Measurements from ENCODE around the gene FN1. TPM values are rescaled to one million over a fixed set of nuclear protein-coding genes. Genes with fewer than 3 reads are reported as not detected.

FN1 gene
- total RNA-seq, 1 experiment from 2014 or later, result 11.1 TPM

GRCh38 chr2:215383652-215384279, 52.1 kb downstream of the FN1 start:
- ChIA-PET CTCF (no interaction called here), RAD21 (ENCODE audit: low non-redundant PET in 1 of 2, low total read pairs in 2 of 2, uncharacterized antibody in 2 of 2, unreplicated experiment in 2 of 2) (no interaction called here), POLR2A (no interaction called here)
- Histone ChIP-seq H3K9ac (ENCODE audit: low read length) (no peak overlapping the region), H3K27me3 (ENCODE audit: insufficient read depth, low read length) (no peaks in the 10 kb centered on the region), H4K20me1 (ENCODE audit: insufficient read depth) (no peaks in the 10 kb centered on the region), H3K4me2 (ENCODE audit: low read length) (no peak overlapping the region), H3K36me3 (ENCODE audit: control insufficient read depth in 1 of 2, insufficient read depth in 2 of 2, low read length in 2 of 2) (no peaks in the 10 kb centered on the region), H3K4me3 (replicated peaks in 1 of 2; ENCODE audit: low read depth in 1 of 2, low read length in 2 of 2) (no peak overlapping the region), H3K79me2 (ENCODE audit: insufficient read depth, low read length) (no peaks in the 10 kb centered on the region), H3K9me3 (ENCODE audit: control insufficient read depth in 1 of 2, insufficient read depth in 1 of 2, low read depth in 1 of 2, low read length in 2 of 2) (no peaks in the 10 kb centered on the region), H3K27ac (ENCODE audit: low read depth, low read length) (no peak overlapping the region), H2AFZ (ENCODE audit: low read depth, low read length, poor library complexity, severe bottlenecking) (no peak overlapping the region), H3K9me2 (ENCODE audit: insufficient read depth) (no peaks in the 10 kb centered on the region), H3K4me1 (ENCODE audit: control insufficient read depth in 1 of 2, insufficient read depth in 2 of 2, low read length in 2 of 2) (no peaks in the 10 kb centered on the region)
- DNase-seq (ENCODE audit: low read depth, low spot score) (no peak), ATAC-seq (no peak)
- intact Hi-C loops (cut with micrococcal nuclease), result no loop called here
- no TSS peak for BruUV-seq (replicated peaks)
- TF ChIP-seq MAX (IDR thresholded peaks at IDR 0.05) (no peak), EZH2 (IDR thresholded peaks at IDR 0.05) (no peak), FOSL1 (IDR thresholded peaks at IDR 0.05; ENCODE audit: low read depth) (no peak), REST (IDR thresholded peaks at IDR 0.05; ENCODE audit: low read depth) (no peak), POLR2A (IDR thresholded peaks at IDR 0.05; ENCODE audit: borderline replicate concordance, extremely low read depth, insufficient read depth, insufficient read length) (no peak), CEBPB (IDR thresholded peaks at IDR 0.05; ENCODE audit: low read depth) (no peak), ATF3 (IDR thresholded peaks at IDR 0.05) (no peak), ZBTB33 (IDR thresholded peaks at IDR 0.05; ENCODE audit: extremely low read depth, insufficient replicate concordance, low read length) (no peak), JUND (IDR thresholded peaks at IDR 0.05) (no peak), ZFX (IDR thresholded peaks at IDR 0.05) (no peak), CTCF (IDR thresholded peaks at IDR 0.05 in 2 of 3, conservative IDR thresholded peaks at IDR 0.05 in 1 of 3; ENCODE audit: borderline replicate concordance in 1 of 3, insufficient read depth in 1 of 3, low read depth in 2 of 3, low read length in 2 of 3) (no peak), SIN3A (IDR thresholded peaks at IDR 0.05; ENCODE audit: low read depth) (no peak), TCF7L2 (IDR thresholded peaks at IDR 0.05; ENCODE audit: borderline replicate concordance, extremely low read depth, insufficient read depth, insufficient read length) (no peak), RAD21 (IDR thresholded peaks at IDR 0.05; ENCODE audit: low read depth) (no peak), YY1 (IDR thresholded peaks at IDR 0.05; ENCODE audit: extremely low read depth, insufficient replicate concordance, low read depth, low read length) (no peak), POLR2AphosphoS5 (IDR thresholded peaks at IDR 0.05; ENCODE audit: low read depth, low read length) (no peak), CBX3 (IDR thresholded peaks at IDR 0.05; ENCODE audit: low read depth) (no peak), EZH2phosphoT487 (IDR thresholded peaks at IDR 0.05; ENCODE audit: borderline replicate concordance) (no peak), ZNF274 (IDR thresholded peaks at IDR 0.05; ENCODE audit: low read depth, low read length) (no peak), SP1 (IDR thresholded peaks at IDR 0.05; ENCODE audit: low read depth) (no peak)
